Left cardiac atrium (tissue), 4 donors: ENCODE results near the gene LRRTM2. TPM values are rescaled to one million over a fixed set of nuclear protein-coding genes. Genes with fewer than 3 reads are reported as not detected.

Experiments used
- ATAC-seq, 2 donors: fragments of 200-7000 bp; cut with Tn5 transposase; one replicate each; pipeline ENCODE4 v1.9.1; 2020; ENCODE audit warnings: mild to moderate bottlenecking in 2 of 2, moderate library complexity in 2 of 2
- DNase-seq: peaks from one replicate; pipeline ENCODE4 v3.0.0-alpha.2; 2020
- intact Hi-C, 2 donors: fragments of 100-400 bp; cut with DNase I; formaldehyde crosslinking; loops; one replicate each; pipeline versions ENCODE4 v1.14.1 to v1.15.1; 2022 to 2023
- total RNA-seq, 2 donors: library from RNA; stranded (reverse); fragmentation: NEBNext Ultra II Directional; extraction: Animal tissue kit (Norgen Biotek cat#: 25700); gene quantifications; one replicate each; pipeline ENCODE4 v1.2.1, GENCODE V29; 2021
- donor health status: DM: no; HTN: yes; CAD: no.
- donor health status: DM: no; HTN: yes; CAD: no; lungs with severe emphysema.
- donor health status: DM: yes; HTN: yes; CAD: no.
- donor health status: Dilated cardiomyopathy.

LRRTM2 gene
- total RNA-seq, 2 donors from 2014 or later, result 0.12 TPM; not detected in 1

GRCh38 chr5:138889994-138890393 is 14.9 kb upstream of the LRRTM2 start:
- intact Hi-C loops, result no loop called here
- no peak for DNase-seq
- ATAC-seq, result no peak

GRCh38 chr5:138884554-138884953 is 9.4 kb upstream of the LRRTM2 start:
- intact Hi-C loops, result no loop called here

GRCh38 chr5:138884094-138884493 is 9.0 kb upstream of the LRRTM2 start:
- DNase-seq (no peak), ATAC-seq (no peak)
- intact Hi-C loops, result no loop called here

More at GRCh38 chr5:138884554-138884953, 9.4 kb upstream of the LRRTM2 start:
- ATAC-seq (no peak), DNase-seq (no peak)

- no peak for ATAC-seq
- intact Hi-C loops, result no loop called here
- DNase-seq, result no peak
Observed at GRCh38 chr5:138883211-138883610, 8.1 kb upstream of the LRRTM2 start.

GRCh38 chr5:138878437-138879235 is 3.5 kb upstream of the LRRTM2 start:
- ATAC-seq, result peak in 1 of 2 donors; percentile 36
- intact Hi-C loops, result no loop called here
- no peak for DNase-seq

GRCh38 chr5:138876811-138877210 is 1.7 kb upstream of the LRRTM2 start:
- intact Hi-C loops, result no loop called here
- DNase-seq, result no peak
- ATAC-seq, result no peak

- DNase-seq (no peak), ATAC-seq (no peak)
- intact Hi-C loops, result no loop called here
Observed at GRCh38 chr5:138875946-138876345, 811 bp upstream of the LRRTM2 start.

- ATAC-seq (no peak), DNase-seq (no peak)
- intact Hi-C loops, result no loop called here
Observed at GRCh38 chr5:138875552-138875875, 379 bp upstream of the LRRTM2 start.

- DNase-seq (no peak), ATAC-seq (no peak)
- intact Hi-C loops, result no loop called here
Observed at GRCh38 chr5:138874241-138874640, 894 bp downstream of the LRRTM2 start.

GRCh38 chr5:138873466-138874221 is 1.5 kb downstream of the LRRTM2 start:
- DNase-seq (no peak), ATAC-seq (no peak)
- intact Hi-C loops, result no loop called here

- no peak for DNase-seq
- ATAC-seq, result no peak
- intact Hi-C loops, result no loop called here
Observed at GRCh38 chr5:138872841-138873465, 2.2 kb downstream of the LRRTM2 start.

GRCh38 chr5:138870611-138871010 is 4.5 kb downstream of the LRRTM2 start:
- DNase-seq (no peak), ATAC-seq (peak in 1 of 2 donors; percentile 12)
- intact Hi-C loops, result no loop called here

GRCh38 chr5:138869763-138870500 is 5.2 kb downstream of the LRRTM2 start:
- DNase-seq (no peak), ATAC-seq (peak in 1 of 2 donors; percentile 80)
- intact Hi-C loops, result no loop called here

GRCh38 chr5:138869038-138869437 is 6.1 kb downstream of the LRRTM2 start:
- intact Hi-C loops, result no loop called here
- DNase-seq (no peak), ATAC-seq (no peak)

GRCh38 chr5:138867011-138867410 is 8.1 kb downstream of the LRRTM2 start:
- ATAC-seq (no peak), DNase-seq (no peak)
- intact Hi-C loops, result no loop called here

- ATAC-seq (no peak), DNase-seq (no peak)
- intact Hi-C loops, result no loop called here
Observed at GRCh38 chr5:138853132-138853531, 22.0 kb downstream of the LRRTM2 start.

- DNase-seq (no peak), ATAC-seq (no peak)
- intact Hi-C loops, result no loop called here
Observed at GRCh38 chr5:138850865-138851435, 24.2 kb downstream of the LRRTM2 start.

- DNase-seq (no peak), ATAC-seq (no peak)
- intact Hi-C loops, result no loop called here
Observed at GRCh38 chr5:138849882-138850281, 25.3 kb downstream of the LRRTM2 start.

- intact Hi-C loops, result no loop called here
- DNase-seq (no peak), ATAC-seq (peak in 1 of 2 donors; percentile 48)
Observed at GRCh38 chr5:138849439-138849838, 25.7 kb downstream of the LRRTM2 start.
